H1 (cell line): ENCODE measurements around the gene EXOC6. TPM values are rescaled to one million over a fixed set of nuclear protein-coding genes. Genes with fewer than 3 reads are reported as not detected.

Source experiments
- CBX5 ChIP-seq: fragments of 300-800, 300-1000 bp; sonication (generic); IDR thresholded peaks from 2 replicates; pipeline ENCODE4 v1.7.1; 2016; ENCODE audit warnings: antibody characterized with exemption, low read length, low read depth
- CHD2 ChIP-seq: IDR thresholded peaks from 2 replicates; pipeline ENCODE4 v1.6.1; 2012; ENCODE audit warnings: low read length, improper control_type of control experiment
- HDAC2 ChIP-seq, 2 experiments: fragments of 300-600 bp in 1 of 2; sonication (generic) in 1 of 2; IDR thresholded peaks; 2 replicates each; pipeline ENCODE4 v1.6.1; 2011 to 2012; ENCODE audit warnings: low read depth in 2 of 2, low read length in 2 of 2, mild to moderate bottlenecking in 2 of 2, moderate library complexity in 2 of 2, borderline replicate concordance in 1 of 2, inconsistent platforms in 1 of 2
- HDAC6 ChIP-seq: IDR thresholded peaks from one replicate; pipeline ENCODE4 v1.7.1; 2012; ENCODE audit warnings: low read depth, mild to moderate bottlenecking, inconsistent platforms, low read length, moderate library complexity
- NRF1 ChIP-seq: IDR thresholded peaks from 2 replicates; pipeline ENCODE4 v1.6.1; 2011; ENCODE audit warnings: mild to moderate bottlenecking, low read depth, low read length, improper control_type of control experiment
- RBBP5 ChIP-seq: IDR thresholded peaks from 2 replicates; pipeline ENCODE4 v1.7.1; 2012; ENCODE audit warnings: low read depth, mild to moderate bottlenecking, inconsistent platforms, low read length, moderate library complexity, borderline replicate concordance
- polyA plus RNA-seq, 7 experiments: library from polyadenylated mRNA; depleted of rRNA in 3 of 7; stranded (reverse) in 5 of 7; unstranded in 2 of 7; fragments of >200 nt in 5 of 7; fragments of 200-250 nt in 2 of 7; gene quantifications; 1 replicate in 5 of 7; 2 replicates in 1 of 7; 4 replicates in 1 of 7; pipeline versions ENCODE4 v1.2.1 to v1.2.3, GENCODE V29; 2011 to 2013; ENCODE audit warnings: missing spikeins in 2 of 7, mixed read lengths in 2 of 7
- total RNA-seq: library from RNA; stranded (reverse); fragmentation: NEBNext Ultra II Directional; extraction: Animal tissue kit (Norgen Biotek cat#: 25700); gene quantifications from 2 replicates; pipeline ENCODE4 v1.2.1, GENCODE V29; 2021
- TF ChIP-seq, protein P1 (sequence below): fragments of 300-600 bp; sonication (generic); IDR thresholded peaks from 2 replicates; pipeline ENCODE4 v1.7.1; 2012; ENCODE audit warnings: low read length, moderate library complexity, mild to moderate bottlenecking, inconsistent platforms; ENCODE audit not compliant: insufficient replicate concordance

EXOC6 gene
- total and polyA plus RNA-seq, 2 of the 8 experiments (the other 6 are each of a cell fraction or from before 2014, with no cell fraction given) = 1.7 to 4.5 TPM

DNA sequence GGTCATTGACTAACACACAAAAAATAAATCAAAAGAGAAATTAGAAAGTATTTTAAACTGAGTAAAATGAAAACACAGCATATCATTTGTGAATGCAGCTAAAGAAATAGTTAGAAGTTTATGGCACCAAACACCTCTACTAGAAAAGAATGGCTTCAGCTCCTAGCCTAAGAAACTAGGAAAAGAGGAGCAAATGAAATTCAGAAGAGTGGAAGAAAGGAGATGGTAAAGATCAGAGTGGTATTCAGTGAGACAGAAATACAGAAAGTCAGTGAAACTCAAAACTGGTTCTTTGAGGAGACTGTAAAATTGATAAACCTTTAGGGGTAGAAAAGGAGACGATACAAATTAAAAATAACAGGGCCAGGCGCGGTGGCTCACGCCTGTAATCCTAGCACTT lies 2.7 kb downstream of the EXOC6 start (continued):
- TF ChIP-seq, protein P1, sequence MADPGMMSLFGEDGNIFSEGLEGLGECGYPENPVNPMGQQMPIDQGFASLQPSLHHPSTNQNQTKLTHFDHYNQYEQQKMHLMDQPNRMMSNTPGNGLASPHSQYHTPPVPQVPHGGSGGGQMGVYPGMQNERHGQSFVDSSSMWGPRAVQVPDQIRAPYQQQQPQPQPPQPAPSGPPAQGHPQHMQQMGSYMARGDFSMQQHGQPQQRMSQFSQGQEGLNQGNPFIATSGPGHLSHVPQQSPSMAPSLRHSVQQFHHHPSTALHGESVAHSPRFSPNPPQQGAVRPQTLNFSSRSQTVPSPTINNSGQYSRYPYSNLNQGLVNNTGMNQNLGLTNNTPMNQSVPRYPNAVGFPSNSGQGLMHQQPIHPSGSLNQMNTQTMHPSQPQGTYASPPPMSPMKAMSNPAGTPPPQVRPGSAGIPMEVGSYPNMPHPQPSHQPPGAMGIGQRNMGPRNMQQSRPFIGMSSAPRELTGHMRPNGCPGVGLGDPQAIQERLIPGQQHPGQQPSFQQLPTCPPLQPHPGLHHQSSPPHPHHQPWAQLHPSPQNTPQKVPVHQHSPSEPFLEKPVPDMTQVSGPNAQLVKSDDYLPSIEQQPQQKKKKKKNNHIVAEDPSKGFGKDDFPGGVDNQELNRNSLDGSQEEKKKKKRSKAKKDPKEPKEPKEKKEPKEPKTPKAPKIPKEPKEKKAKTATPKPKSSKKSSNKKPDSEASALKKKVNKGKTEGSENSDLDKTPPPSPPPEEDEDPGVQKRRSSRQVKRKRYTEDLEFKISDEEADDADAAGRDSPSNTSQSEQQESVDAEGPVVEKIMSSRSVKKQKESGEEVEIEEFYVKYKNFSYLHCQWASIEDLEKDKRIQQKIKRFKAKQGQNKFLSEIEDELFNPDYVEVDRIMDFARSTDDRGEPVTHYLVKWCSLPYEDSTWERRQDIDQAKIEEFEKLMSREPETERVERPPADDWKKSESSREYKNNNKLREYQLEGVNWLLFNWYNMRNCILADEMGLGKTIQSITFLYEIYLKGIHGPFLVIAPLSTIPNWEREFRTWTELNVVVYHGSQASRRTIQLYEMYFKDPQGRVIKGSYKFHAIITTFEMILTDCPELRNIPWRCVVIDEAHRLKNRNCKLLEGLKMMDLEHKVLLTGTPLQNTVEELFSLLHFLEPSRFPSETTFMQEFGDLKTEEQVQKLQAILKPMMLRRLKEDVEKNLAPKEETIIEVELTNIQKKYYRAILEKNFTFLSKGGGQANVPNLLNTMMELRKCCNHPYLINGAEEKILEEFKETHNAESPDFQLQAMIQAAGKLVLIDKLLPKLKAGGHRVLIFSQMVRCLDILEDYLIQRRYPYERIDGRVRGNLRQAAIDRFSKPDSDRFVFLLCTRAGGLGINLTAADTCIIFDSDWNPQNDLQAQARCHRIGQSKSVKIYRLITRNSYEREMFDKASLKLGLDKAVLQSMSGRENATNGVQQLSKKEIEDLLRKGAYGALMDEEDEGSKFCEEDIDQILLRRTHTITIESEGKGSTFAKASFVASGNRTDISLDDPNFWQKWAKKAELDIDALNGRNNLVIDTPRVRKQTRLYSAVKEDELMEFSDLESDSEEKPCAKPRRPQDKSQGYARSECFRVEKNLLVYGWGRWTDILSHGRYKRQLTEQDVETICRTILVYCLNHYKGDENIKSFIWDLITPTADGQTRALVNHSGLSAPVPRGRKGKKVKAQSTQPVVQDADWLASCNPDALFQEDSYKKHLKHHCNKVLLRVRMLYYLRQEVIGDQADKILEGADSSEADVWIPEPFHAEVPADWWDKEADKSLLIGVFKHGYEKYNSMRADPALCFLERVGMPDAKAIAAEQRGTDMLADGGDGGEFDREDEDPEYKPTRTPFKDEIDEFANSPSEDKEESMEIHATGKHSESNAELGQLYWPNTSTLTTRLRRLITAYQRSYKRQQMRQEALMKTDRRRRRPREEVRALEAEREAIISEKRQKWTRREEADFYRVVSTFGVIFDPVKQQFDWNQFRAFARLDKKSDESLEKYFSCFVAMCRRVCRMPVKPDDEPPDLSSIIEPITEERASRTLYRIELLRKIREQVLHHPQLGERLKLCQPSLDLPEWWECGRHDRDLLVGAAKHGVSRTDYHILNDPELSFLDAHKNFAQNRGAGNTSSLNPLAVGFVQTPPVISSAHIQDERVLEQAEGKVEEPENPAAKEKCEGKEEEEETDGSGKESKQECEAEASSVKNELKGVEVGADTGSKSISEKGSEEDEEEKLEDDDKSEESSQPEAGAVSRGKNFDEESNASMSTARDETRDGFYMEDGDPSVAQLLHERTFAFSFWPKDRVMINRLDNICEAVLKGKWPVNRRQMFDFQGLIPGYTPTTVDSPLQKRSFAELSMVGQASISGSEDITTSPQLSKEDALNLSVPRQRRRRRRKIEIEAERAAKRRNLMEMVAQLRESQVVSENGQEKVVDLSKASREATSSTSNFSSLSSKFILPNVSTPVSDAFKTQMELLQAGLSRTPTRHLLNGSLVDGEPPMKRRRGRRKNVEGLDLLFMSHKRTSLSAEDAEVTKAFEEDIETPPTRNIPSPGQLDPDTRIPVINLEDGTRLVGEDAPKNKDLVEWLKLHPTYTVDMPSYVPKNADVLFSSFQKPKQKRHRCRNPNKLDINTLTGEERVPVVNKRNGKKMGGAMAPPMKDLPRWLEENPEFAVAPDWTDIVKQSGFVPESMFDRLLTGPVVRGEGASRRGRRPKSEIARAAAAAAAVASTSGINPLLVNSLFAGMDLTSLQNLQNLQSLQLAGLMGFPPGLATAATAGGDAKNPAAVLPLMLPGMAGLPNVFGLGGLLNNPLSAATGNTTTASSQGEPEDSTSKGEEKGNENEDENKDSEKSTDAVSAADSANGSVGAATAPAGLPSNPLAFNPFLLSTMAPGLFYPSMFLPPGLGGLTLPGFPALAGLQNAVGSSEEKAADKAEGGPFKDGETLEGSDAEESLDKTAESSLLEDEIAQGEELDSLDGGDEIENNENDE = no peak
- TF ChIP-seq HDAC2 (IDR thresholded peaks at IDR 0.05; ENCODE audit: borderline replicate concordance in 1 of 2, low read depth in 2 of 2, low read length in 2 of 2) (no peak), CBX5 (no peak), NRF1 (no peak), RBBP5 (no peak), HDAC6 (no peak), CHD2 (no peak)
